SK-N-SH treated with all-trans-retinoic acid at 6 μM for 48 hours (cell line): ENCODE data around the gene KCTD14.

ENCODE experiments used
- ARNTL ChIP-seq: fragments of 450-650 bp; formaldehyde crosslinking; IDR thresholded peaks from 2 replicates; pipeline ENCODE4 v1.5.0; 2020; ENCODE audit warnings: low read depth, mild to moderate bottlenecking, moderate library complexity, borderline replicate concordance
- ISL1 ChIP-seq: fragments of 250-450 bp; sonication (Bioruptor Pico); IDR thresholded peaks from 2 replicates; pipeline ENCODE4 v2.1.2; 2022; ENCODE audit warnings: mild to moderate bottlenecking, moderate library complexity
- PATZ1 ChIP-seq: fragments of 250-450 bp; sonication (Bioruptor Pico); IDR thresholded peaks from 2 replicates; pipeline ENCODE4 v1.8.0; 2020; ENCODE audit warnings: mild to moderate bottlenecking, moderate library complexity, borderline replicate concordance
- RARB ChIP-seq: fragments of 250-450 bp; sonication (Bioruptor Pico); IDR thresholded peaks from 2 replicates; pipeline ENCODE4 v1.8.0; 2021; ENCODE audit warnings: mild to moderate bottlenecking, moderate library complexity
- SNAI2 ChIP-seq: fragments of 250-450 bp; sonication (Bioruptor Pico); IDR thresholded peaks from 2 replicates; pipeline ENCODE4 v1.5.0; 2020; ENCODE audit warnings: mild to moderate bottlenecking, moderate library complexity
- TCF4 ChIP-seq: fragments of 250-450 bp; sonication (Bioruptor Pico); IDR thresholded peaks from 2 replicates; pipeline ENCODE4 v1.8.0; 2021; ENCODE audit warnings: mild to moderate bottlenecking, moderate library complexity, borderline replicate concordance
- TOX ChIP-seq: fragments of 250-450 bp; sonication (Bioruptor Pico); IDR thresholded peaks from 2 replicates; pipeline ENCODE4 v1.8.0; 2021; ENCODE audit warnings: mild to moderate bottlenecking, moderate library complexity, borderline replicate concordance
- ZFP3 ChIP-seq: fragments of 250-450 bp; sonication (Bioruptor Pico); IDR thresholded peaks from 2 replicates; pipeline ENCODE4 v1.5.0; 2020; ENCODE audit warnings: mild to moderate bottlenecking, moderate library complexity
- ZFP30 ChIP-seq: fragments of 450-650 bp; formaldehyde crosslinking; IDR thresholded peaks from 2 replicates; pipeline ENCODE4 v1.5.0; 2022; ENCODE audit warnings: mild to moderate bottlenecking, moderate library complexity
- ZNF8 ChIP-seq: fragments of 450-650 bp; formaldehyde crosslinking; IDR thresholded peaks from 2 replicates; pipeline ENCODE4 v1.5.0; 2020; ENCODE audit warnings: mild to moderate bottlenecking, moderate library complexity
- TF ChIP-seq, protein P1 (sequence below): fragments of 250-450 bp; sonication (Bioruptor Pico); IDR thresholded peaks from 2 replicates; pipeline ENCODE4 v1.5.1; 2021; ENCODE audit warnings: mild to moderate bottlenecking, moderate library complexity

DNA sequence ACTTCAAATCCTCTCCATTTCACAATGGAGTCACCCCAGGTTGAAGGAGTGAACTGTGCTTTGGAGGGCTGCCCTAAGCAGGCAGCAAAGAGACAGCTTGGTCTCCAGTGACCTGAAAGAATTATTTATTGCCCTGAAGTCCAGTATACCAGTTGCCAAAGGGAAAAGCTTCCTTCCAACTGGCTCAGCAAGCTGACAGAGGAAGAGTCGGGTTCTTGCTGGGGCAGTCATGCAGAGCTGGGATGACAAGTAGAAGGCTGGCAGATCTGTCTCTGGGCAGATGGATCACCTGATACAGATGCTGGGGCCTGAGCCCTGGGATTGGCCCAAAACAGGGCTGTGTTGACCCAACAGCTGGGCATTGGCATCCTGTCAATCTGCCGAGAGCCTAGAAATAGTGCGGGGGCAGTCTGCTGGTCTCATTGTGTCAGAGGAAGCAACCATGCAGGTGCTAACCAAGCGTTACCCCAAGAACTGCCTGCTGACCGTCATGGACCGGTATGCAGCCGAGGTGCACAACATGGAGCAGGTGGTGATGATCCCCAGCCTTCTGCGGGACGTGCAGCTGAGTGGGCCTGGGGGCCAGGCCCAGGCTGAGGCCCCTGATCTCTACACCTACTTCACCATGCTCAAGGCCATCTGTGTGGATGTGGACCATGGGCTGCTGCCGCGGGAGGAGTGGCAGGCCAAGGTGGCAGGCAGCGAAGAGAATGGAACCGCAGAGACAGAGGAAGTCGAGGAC, 40.5 kb upstream of the KCTD14 start, which contains the start of gene THRSP:
- TF ChIP-seq, protein P1, sequence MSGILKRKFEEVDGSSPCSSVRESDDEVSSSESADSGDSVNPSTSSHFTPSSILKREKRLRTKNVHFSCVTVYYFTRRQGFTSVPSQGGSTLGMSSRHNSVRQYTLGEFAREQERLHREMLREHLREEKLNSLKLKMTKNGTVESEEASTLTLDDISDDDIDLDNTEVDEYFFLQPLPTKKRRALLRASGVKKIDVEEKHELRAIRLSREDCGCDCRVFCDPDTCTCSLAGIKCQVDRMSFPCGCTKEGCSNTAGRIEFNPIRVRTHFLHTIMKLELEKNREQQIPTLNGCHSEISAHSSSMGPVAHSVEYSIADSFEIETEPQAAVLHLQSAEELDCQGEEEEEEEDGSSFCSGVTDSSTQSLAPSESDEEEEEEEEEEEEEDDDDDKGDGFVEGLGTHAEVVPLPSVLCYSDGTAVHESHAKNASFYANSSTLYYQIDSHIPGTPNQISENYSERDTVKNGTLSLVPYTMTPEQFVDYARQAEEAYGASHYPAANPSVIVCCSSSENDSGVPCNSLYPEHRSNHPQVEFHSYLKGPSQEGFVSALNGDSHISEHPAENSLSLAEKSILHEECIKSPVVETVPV (CRISPR knock-in tag) = no peak
- TF ChIP-seq ZFP3 (CRISPR knock-in tag) (no peak), RARB (CRISPR knock-in tag) (no peak), ZNF8 (CRISPR knock-in tag) (no peak), SNAI2 (CRISPR knock-in tag) (no peak), ARNTL (CRISPR knock-in tag) (no peak), TCF4 (CRISPR knock-in tag) (no peak), ZFP30 (CRISPR knock-in tag) (no peak), PATZ1 (CRISPR knock-in tag) (no peak), TOX (CRISPR knock-in tag) (no peak), ISL1 (CRISPR knock-in tag) (no peak)
